Sciatic nerve (tissue), 2 donors: ENCODE measurements around the gene TMEM270. TPM values are rescaled to one million over a fixed set of nuclear protein-coding genes. Genes with fewer than 3 reads are reported as not detected.

Source experiments
- ATAC-seq: fragments of 200-7000 bp; cut with Tn5 transposase; one replicate; pipeline ENCODE4 v1.9.1; 2020; ENCODE audit warnings: mild to moderate bottlenecking, moderate library complexity
- DNase-seq: peaks from one replicate; pipeline ENCODE4 v3.0.0-alpha.2; 2020; ENCODE audit warnings: low spot score
- intact Hi-C: fragments of 100-400 bp; cut with DNase I; formaldehyde crosslinking; loops from one replicate; pipeline ENCODE4 v1.14.2; 2022
- total RNA-seq: library from RNA; stranded (reverse); fragmentation: NEBNext Ultra II Directional; extraction: Animal tissue kit (Norgen Biotek cat#: 25700); gene quantifications from one replicate; pipeline ENCODE4 v1.2.1, GENCODE V29; 2021
- donor health status: DM: no; HTN: no; CAD: no.
- donor health status: DM: no; HTN: no; CAD: no.

TMEM270 gene
- total RNA-seq, 1 donor from 2014 or later = not detected

DNA sequence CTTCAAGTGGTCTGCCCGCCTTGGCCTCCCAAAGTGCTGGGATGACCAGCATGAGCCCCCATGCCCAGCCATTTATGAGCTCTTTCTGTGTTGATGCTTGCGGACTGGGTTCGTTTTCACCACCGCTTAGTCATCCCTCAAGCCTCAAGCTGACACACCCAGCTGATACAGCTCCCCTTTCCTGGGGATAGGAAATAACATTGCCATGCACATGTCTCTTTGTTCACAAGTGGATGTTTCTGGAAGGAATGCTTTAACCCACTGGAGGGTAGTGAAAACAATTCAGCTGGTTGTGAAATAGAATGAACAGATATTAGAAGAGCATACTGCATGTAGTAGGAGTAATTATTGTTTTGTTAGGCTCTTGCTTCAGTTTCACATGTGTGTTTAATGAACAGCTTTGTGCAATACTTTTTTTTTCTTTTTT lies 10.2 kb upstream of the TMEM270 start:
- intact Hi-C loops = no loop called here
- peak; percentile 91 for ATAC-seq
- DNase-seq = no peak

DNA sequence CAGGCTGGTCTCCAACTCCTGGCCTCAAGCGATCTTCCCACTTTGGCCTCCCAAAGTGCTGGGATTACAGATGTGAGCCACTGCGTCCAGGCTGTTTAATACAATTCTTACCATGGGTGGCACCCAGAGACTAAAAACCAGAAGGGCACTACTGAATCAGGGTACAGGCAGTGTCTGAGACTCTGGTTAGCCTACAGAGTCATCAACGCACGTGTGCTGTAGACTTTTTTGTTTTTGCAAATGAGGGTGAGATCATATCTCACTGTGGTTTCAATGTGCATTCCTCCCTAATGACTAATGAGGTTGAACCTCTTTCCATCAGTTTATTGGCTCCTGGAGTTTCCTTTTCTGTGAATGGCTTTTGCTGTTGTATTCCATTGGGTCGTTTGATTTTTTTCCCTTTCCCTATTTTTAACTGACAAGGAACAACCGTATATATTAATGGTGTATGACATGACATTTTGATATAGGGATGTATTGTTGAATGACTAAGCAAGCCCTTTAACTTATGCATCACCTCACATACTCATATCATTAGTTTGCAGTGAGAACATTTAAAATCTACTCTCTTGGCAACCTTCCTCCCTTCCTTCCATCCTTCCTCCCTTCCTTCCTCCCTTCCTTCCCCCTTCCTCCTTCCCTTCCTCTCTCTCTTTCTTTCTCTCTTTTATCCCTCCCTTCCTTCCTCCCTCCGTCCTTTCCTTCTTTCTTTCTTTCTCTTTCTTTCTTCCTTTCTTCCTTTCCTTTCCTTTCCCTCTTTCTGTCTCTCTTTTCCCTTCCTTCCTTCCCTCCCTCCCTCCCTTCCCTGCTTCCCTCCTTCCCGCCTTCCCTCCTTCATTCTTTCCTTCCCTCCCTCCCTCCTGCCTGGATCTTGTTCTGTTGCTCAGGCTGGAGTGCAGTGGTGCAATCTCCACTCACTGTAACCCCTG lies 9.3 kb upstream of the TMEM270 start:
- intact Hi-C loops = no loop called here
- ATAC-seq (peak; percentile 86), DNase-seq (no peak)

DNA sequence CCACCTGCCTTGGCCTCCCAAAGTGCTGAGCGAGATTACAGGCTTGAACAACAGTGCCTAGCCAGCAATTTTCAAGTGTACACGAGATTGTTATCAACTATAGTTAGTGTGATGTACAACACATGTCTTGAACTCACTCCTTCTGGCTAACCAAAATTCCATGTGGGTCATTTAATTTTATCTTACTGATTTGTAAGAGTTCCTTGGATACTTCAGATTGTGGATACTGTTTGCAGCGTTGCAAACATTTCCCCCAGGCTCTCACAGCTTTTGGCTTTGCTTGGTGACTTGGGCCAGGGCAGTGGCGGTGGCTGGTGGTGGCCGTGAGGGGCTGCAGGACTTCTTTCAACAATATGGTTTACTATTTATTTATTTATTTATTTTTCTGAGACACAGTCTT lies 8.5 kb upstream of the TMEM270 start:
- ATAC-seq (no peak), DNase-seq (no peak)
- intact Hi-C loops = no loop called here

GRCh38 chr7:73856941-73857340 lies 4.0 kb upstream of the TMEM270 start:
- DNase-seq = no peak
- intact Hi-C loops = no loop called here
- ATAC-seq = no peak

DNA sequence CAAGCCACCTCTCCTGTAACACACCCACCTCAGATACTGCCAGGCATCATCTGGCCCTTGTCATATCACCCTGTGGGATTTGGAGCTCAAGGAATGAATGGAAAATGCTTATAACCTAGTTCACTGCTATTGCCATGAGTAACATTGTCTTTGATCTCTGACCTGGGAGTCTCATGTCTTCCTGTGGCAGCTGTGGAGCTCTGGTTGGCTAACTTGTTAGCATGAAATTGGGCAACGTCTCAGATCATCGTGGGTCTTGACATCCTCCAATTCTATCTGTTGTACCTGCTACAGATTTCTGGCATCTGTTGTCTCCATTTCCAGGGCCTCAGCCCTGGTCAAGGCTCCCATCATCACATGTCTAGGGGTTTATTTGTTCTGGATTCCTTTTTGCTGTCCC lies 2.2 kb upstream of the TMEM270 start:
- ATAC-seq (no peak), DNase-seq (no peak)
- intact Hi-C loops = no loop called here

- DNase-seq (no peak), ATAC-seq (no peak)
- intact Hi-C loops = no loop called here
These were observed 346 bp downstream of the TMEM270 start for GRCh38 chr7:73861305-73861704.

DNA sequence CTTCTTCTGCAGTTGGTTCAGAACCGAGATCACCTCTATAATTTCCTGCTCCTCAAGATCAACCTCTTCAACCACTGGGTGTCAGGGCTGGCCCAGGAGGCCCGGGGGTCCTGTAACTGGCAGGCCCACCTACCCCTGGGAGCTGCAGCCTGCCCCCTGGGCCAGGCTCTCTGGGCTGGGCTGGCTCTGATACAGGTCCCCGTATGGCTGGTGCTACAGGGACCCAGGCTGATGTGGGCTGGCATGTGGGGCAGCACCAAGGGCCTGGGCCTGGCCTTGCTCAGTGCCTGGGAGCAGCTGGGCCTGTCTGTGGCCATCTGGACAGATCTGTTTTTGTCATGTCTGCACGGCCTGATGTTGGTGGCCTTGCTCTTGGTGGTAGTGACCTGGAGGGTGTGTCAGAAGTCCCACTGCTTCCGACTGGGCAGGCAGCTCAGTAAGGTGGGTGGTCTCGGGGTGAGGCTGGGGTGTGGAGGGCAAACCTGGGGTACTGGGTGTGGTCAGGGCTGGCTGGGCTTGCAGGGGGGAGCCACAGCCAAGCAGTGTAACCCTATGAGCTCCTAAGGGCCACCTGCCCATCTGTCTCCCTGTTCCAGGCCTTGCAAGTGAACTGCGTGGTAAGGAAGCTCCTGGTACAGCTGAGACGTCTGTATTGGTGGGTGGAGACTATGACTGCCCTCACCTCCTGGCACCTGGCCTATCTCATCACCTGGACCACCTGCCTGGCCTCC lies 4.2 kb downstream of the TMEM270 start:
- intact Hi-C loops = no loop called here

GRCh38 chr7:73865738-73866445 lies 4.9 kb downstream of the TMEM270 start:
- DNase-seq = no peak
- peak; percentile 78 for ATAC-seq
- intact Hi-C loops = no loop called here

More for the DNA sequence above, 4.2 kb downstream of the TMEM270 start:
- ATAC-seq (no peak), DNase-seq (no peak)

- ATAC-seq = no peak
- intact Hi-C loops = no loop called here
- no peak for DNase-seq
These were observed 5.4 kb downstream of the TMEM270 start for GRCh38 chr7:73866446-73866767.

DNA sequence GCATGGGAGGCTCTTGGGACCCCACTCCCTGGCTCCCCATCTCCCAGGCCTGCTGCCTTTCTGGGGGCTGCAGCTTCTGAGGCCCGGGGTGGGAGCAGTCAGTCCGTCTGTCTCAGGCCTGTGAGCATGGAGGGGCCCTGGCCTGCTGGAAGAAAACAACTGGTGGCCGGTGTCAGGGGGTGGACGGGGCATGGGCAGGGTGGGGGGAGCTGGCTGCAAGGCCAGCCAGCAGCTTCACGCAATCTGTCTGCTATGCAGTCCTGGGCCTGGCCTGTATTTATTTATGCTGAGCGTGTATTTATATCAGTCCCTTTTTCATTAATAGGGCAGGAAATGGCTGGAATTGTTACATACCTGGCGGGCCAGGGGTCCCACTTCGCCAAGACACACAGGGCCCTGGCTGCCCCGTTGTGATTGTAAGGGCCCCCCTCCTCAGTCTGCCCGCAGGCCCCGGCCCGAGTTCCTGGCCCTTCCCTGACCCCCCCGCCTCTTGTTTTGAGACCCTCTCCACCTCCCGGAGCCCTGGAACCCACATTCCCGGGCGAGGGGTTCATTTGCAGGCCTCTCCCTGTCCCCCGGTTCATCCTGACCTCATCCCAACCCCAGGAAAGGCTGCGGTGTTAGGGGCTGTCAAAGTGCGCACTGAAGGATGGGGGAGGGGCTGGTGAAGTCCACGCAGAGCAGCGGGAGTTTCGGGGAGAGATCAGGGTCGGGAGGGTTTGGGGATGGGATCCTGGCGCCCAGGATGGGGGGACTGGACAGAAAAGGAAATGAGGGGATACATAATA lies 8.2 kb downstream of the TMEM270 start:
- DNase-seq = no peak
- ATAC-seq = no peak
- intact Hi-C loops = no loop called here

DNA sequence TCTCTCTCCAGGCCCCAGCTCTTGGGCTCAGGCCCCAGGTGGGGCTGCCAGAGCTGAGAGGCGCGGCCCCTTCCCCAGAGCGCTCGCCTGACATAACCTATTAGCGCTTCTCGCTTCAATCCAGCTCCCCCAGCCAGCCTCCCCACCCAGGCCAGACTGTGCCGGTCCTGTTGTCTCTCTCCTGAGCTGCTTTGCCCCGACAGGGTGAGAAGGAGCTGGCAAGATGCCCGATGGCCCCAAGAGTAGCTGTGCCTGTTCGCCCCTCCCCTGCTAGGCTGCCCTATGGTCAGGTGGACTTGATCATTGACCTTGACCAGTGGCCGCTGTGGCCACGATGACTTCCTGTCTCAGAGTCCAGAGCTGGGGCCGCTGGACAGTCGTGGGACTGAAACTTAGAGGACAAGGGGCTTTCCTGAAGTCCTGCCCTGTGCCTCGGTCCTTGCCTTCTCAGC lies 9.1 kb downstream of the TMEM270 start:
- intact Hi-C loops = no loop called here
- ATAC-seq (no peak), DNase-seq (no peak)

DNA sequence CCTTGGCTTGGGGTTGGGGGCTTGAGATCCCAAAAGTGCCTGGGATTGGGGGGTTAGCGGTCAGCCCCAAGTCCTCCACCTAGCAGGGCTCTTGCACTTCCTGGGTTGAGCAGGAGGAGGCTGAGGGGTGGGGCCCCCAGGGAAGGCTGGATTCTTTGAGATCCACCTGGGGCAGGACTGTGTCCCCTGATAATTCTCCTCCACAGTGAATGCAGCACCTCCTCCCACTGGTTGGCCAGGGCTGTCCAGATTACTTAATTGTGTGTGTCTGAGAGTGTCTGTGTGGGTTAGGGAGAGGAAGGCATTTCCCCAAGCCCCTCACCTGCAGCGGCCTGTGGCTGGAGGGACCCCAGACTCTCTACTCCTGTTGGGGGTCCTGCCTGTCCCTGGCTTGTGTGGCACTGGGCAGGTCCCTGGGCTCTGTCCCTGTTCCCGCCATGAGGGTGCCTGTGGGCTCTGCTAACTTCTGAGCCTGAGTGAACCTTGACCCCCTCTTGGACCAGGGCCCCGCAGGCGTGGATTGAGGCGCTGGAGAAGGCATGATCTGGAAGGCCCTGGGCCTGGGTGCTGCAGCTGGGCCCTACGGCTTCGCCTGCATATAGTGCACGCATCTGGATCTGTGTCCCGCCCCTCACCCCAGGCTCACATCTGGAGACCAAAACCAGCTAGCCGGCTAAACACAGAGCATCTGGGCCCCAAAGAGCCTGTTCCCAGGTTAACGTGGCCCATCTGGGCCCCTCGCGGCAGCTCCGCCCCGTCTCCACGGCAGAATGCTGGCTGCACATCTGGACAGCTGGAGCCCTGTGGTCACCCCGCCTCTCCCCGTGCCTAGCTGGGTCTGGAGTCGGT lies 10.4 kb downstream of the TMEM270 start:
- DNase-seq = no peak
- intact Hi-C loops = no loop called here

DNA sequence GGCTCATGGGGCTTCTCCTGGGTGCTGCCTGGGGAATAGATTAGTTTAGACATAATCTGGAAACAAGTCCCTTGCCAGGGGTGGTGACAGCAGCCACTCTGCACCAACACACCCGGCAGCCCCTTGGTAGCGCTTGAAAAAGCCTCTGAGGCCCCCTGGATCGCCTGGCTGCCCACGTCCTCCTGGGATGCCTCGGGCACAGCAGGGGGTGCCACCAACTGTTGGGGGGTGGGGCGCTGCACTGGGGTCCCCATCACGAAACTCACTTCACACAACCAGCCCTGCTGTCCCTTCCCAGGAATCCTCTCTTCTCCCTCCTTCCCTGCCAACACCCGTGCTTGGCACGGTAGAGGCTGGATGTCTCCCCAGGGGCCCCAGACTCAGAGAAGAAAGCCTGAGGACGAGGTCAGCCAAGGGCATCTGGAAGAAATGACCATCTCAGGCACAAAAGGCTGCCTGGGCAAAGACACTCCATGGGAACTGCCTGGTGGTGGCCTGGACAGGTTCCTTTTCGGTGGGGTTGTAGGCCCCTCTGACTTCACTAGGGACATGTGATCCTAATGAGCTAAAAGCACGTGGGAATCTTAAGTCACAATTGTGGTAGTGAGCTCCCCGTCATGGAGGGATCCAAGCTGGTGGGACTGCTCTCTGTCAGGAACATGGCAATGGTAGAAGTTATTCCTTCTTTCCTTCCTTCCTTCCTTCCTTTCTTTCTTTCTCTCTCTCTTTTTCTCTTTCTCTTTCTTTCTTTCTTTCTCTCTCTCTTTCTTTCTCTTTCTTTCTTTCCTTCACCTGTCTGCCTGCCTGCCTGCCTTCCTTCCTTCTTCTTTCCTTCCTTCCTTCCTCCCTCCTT lies 11.3 kb downstream of the TMEM270 start:
- intact Hi-C loops = no loop called here

More for the DNA sequence above, 10.4 kb downstream of the TMEM270 start:
- peak; percentile 73 for ATAC-seq

DNA sequence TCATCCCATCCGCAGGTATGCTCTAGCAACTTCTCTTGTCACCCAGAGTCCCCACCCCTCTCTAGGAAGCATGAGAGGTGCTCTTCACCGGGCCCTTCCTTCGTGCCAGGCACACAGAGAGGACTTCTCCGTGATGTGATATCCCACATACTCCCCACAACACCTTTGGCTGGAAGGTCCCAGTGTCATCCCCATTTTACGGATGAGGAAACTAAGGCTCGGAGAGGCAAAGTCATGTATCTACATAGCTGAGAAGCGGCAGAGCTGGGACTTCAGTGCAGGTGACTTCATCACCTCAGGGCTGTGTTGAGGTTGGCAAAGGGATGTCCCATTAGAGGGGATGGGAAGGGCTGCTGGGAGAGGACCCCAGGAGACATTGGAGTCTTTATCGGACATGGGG lies 15.4 kb downstream of the TMEM270 start:
- no peak for DNase-seq
- intact Hi-C loops = no loop called here
- no peak for ATAC-seq

More for the DNA sequence above, 11.3 kb downstream of the TMEM270 start:
- DNase-seq (no peak), ATAC-seq (peak; percentile 6)

DNA sequence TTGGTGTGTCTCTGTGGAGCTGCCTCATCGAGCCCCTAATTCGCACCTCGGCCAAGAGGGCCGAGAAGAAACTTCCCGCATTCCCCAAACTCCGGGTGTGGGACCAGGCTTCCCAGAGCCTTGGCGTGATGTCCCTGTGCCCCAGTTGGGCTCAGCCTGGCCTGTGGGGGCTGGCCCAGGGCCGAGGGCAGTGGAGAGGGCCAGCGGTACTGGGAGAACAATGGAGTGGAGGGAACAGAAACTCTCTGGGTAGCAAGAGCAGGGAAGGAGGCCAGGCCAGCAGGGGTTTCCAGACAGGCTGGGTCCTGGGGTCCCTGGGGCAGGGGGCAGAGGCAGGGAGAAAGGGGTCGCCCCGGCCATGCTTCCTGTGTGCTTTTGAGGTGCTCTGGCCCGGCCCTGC lies 16.0 kb downstream of the TMEM270 start:
- no peak for DNase-seq
- no peak for ATAC-seq
- intact Hi-C loops = no loop called here

DNA sequence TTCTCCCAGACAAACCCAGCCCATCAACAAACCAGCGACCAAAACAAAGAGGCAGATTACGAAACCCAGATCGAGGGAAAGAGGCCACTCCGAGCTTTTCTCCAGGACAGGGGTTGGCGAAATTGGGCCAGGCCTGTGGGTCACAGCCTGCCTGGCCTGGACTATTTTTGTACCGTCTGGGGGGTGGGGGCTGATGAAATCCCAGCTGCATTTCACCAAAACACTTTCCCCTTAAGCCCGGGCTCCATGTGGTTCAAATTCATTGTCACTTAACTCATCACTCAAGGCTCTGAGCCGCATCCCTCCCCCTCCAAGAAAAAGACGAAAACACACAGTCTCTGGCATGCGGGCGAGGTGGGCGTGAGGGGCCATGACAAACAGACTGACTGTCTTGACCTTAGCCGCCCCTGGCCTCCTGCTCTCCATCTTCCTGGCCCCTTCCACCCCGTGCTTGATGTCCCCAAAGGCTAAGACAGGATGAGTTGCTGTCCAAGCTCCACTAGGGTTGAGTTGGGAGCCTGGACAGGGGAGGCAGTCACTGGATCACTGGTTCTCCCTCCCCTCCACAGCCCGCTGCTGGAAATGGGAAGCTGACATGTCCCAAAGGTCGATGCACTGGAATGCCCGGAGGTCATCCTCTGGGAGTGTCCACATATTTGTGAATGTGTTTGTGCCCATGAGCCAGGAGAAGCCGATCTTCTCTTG lies 19.2 kb downstream of the TMEM270 start:
- intact Hi-C loops = loop anchor here (10.0 kb wide), 1 partner anchor 145 kb away; the partner anchor contains the start of gene ELN
- no peak for DNase-seq
- peak; percentile 75 for ATAC-seq
